DMS114 treated with DMSO at 0.1 percent for 48 hours (cell line): ENCODE data around the gene BMP2K.
A peak's percentile ranks its signal among the peaks of the same experiment; 100 is the strongest.
"Not testable (repeated sequence)": the region's sequence is repeated elsewhere in the genome, so short reads cannot be mapped to it uniquely, and the experiment has no call there.

Experiments used
- DNase-seq: peaks from one replicate; lab custom pipeline; 2025; ENCODE audit not compliant: unreplicated experiment; lab: John Stamatoyannopoulos, UW

Gene BMP2K

GRCh38 chr4:78846258-78846657, 70.1 kb downstream of the BMP2K start:
- no peak for DNase-seq

- DNase-seq: no peak
Measured at GRCh38 chr4:78862314-78862737, 86.2 kb downstream of the BMP2K start.

DNA sequence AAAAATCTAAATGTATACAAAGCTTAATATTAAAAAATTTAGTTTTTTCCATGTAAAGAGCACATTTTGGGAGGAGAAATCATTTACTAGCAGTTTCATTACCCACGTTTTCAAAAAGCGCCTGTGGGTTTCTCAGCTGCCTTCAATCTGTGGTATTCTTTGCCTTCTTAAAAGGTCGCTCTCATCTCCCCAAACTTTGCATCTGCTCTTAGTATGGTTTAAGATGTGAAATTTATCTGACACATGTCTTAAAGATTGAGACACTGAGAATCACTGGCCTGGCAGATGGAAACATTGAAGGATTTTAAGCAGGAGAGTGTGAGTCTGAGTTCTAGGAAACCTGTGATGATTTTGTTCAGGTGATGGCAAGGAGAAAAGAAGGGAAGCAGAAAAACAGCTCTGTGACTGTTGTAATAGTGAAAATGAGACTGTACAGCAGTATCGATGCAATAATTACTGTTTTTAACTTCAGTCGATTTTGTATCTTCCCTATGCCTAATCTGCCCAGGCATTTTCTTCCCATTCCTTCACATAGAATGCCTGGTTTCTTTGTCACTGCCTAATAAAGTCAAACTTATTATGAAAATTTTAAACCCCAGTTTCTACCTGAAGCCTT, 87.2 kb downstream of the BMP2K start:
- DNase-seq: no peak

- DNase-seq: no peak
Measured at GRCh38 chr4:78863991-78864390, 87.8 kb downstream of the BMP2K start.

GRCh38 chr4:78864405-78865024, 88.4 kb downstream of the BMP2K start:
- DNase-seq: peak; percentile 68

DNA sequence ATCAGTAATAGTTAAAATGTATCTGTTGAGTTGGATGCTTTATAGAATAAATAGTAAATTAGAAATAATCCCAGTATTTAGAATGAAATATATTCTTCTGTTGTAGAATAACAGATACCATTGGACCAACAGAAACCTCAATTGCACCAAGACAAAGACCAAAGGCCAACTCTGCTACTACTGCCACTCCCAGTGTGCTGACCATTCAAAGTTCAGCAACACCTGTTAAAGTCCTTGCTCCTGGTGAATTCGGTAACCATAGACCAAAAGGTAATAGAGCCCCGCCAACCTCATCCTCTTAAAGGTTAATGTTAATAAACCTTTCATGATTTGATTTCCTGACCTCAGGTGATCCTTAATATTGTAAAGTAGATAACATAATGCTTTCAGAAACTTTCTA, 89.3 kb downstream of the BMP2K start:
- DNase-seq: no peak

- not testable (repeated sequence) for DNase-seq
Measured at GRCh38 chr4:78868712-78869111, 92.6 kb downstream of the BMP2K start.

DNA sequence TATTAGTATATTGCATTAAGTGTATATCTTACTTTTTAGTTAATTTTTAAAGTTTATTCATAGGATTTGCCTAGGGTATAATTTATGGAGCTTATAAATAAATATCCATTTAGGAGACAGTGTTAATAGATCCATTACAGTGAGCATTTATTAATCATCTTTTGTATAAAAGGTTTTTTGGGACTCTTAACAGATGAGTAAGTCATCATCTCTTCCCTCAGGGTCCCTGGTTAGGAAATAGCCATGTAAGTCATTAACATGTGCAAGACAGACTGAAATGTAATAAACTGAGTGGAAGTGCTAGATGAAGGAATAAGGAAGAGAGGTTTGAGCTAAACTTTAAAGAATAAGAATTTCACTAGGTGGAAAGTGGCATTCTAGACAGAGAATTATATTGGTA, 93.9 kb downstream of the BMP2K start:
- DNase-seq: no peak

- DNase-seq: no peak
Measured at GRCh38 chr4:78876568-78877320, 100.6 kb downstream of the BMP2K start.

DNA sequence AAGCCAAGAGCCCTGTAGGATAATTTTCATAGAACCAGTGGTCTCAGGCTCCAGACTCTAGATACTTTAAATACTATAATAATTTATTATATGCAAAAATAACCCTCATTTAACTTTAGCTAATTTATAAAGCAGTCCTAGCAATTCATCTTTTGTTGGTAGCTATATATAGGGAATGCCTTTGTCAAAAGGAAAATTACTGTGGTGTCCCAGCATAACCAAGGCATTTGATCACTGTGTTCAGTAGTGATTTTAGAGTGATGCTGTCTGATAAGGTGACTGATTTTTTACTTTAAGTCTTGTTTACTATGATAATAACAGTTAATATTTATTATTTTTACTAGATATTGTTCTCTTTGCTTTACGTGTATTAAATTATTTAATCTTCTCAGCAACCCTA, 101.9 kb downstream of the BMP2K start:
- DNase-seq: no peak

DNA sequence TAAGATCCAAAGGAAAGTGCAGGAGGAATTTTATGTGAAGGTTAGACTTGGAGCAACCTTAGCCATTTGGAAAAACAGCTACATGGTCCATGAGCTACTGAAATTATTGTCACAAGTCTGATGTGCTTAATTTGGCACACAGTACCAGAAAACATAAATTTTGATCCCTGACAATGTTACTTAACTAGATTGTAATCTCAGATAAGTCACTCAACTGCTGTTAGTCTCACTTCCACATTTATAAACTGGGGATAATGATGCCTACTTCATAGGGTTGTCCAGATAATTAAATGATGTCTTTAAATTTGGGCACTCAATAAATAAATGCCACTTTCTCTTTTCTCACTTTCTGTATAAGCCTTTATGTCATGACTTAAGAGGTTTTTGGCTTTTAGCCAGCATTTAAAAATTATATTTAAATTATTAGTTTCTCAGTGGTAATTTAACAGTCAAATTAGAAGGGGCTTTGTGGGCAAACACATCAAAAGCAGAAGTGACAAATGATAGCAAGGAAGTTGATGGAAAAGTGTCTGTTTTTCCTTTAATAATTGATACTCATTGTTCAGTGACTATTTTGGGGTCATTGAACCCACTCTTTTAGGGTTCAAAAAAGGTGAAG, 104.8 kb downstream of the BMP2K start:
- no peak for DNase-seq

DNA sequence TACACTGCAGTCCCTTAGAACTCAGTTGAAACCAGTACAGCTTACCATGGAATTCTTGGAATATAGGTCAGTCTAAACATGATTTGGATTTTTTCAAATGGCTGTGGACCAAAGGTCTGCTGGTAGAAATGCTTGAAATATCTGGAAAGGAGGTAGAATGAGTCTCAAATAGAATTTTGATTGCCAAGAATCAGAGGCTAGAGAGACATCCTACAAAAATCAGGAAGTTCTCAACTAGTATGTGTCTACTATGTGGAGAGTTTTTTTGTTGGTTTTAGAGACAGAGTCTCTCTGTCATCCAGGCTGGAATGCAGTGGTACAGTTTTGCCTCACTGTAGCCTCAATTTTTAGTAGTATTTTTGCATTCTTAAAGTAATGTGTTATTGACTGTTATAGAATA, 109.4 kb downstream of the BMP2K start:
- no peak for DNase-seq

GRCh38 chr4:78889955-78890354, 113.8 kb downstream of the BMP2K start:
- no peak for DNase-seq

DNA sequence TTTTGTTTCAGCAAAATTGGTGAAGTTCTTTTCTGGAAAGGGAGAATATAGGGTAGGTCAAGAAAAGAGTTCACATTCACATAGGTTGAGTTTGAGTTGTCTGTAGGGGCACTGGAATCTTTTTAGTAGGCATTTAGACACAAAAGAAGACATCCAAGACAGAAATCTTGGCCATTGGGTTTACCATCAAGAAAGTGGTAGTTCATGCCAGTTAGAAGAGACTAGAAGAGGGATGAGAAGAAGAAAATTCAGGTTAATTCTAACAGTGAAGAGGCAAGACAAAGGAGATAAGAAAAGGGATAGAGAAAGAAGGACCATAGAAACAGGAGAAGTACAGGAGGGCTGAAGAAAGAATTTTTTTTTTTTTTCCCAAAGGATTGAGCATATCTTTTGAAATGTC, 123.2 kb downstream of the BMP2K start:
- DNase-seq: no peak

- DNase-seq: no peak
Measured at GRCh38 chr4:78901882-78902281, 125.7 kb downstream of the BMP2K start.

GRCh38 chr4:78902298-78902697, 126.1 kb downstream of the BMP2K start:
- DNase-seq: no peak

DNA sequence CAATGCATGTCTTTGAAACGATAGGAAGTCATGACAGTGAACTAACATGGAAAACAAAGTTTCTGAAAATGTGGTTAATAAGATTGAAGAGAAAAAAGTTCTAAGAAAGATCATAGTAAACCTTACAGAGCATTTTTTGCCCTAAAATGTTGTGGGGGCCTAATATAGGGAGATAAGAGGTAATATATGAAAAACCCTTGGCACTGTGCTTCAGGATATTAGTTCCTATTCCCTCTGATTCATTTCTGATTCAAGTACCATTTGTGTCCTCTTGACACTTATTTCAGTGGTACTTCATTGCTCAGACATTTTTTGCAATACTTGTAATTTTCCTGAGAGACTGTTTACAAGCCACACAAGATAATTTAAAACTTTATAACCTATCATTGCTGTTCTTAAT, 128.0 kb downstream of the BMP2K start:
- DNase-seq: no peak

DNA sequence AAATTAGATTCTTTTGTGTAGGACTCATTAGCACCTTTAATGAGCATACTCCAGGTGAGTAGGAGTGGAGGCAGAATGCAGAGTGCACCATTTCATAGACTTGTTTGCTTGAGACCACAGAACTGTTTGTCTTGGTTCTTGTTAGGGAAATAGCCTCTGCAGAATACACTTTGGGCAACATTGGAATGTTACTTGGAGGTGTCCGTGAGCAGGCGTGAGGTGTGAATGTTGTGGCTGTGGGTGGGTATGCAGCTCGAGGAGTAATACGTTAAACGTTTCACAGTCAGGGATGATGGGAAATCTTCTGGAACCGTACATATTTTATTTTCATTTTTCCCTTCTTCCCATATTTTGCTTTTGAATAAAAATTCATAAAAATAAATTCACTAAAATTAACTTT, 131.5 kb downstream of the BMP2K start:
- no peak for DNase-seq

GRCh38 chr4:78908974-78909373, 132.8 kb downstream of the BMP2K start:
- DNase-seq: not testable (repeated sequence)

DNA sequence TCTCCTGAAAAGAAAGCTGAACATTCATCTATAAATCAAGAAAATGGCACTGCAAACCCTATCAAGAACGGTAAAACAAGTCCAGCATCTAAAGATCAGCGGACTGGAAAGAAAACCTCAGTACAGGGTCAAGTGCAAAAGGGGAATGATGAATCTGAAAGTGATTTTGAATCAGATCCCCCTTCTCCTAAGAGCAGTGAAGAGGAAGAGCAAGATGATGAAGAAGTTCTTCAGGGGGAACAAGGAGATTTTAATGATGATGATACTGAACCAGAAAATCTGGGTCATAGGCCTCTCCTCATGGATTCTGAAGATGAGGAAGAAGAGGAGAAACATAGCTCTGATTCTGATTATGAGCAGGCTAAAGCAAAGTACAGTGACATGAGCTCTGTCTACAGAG, 134.5 kb downstream of the BMP2K start:
- DNase-seq: no peak

GRCh38 chr4:78922207-78922606, 146.1 kb downstream of the BMP2K start:
- DNase-seq: no peak
